ENCODE results near the gene BCS1L.

Gene BCS1L

GRCh38 chr2:218659258-218659987 lies at the start of gene BCS1L, which contains the start of gene ZNF142:
Gene BCS1L, plus strand, starts transcription at chr2:218659683. Its CDS starts 1,305 bp downstream, at chr2:218660988.
Gene ZNF142, minus strand, starts transcription at chr2:218659623. Its CDS starts 3,194 bp downstream, at chr2:218656429.
- DNase-seq (ENCODE audit: low spot score), result peak; percentile 93

GRCh38 chr2:218615868-218616315 lies 43.6 kb upstream of the BCS1L start:
- no peak for DNase-seq (ENCODE audit: low spot score)

- DNase-seq (ENCODE audit: low spot score), result no peak
These were observed 41.2 kb upstream of the BCS1L start for GRCh38 chr2:218618102-218618860.

GRCh38 chr2:218621007-218621406 lies 38.5 kb upstream of the BCS1L start:
- DNase-seq (ENCODE audit: low spot score), result no peak

GRCh38 chr2:218622606-218623365 lies 36.7 kb upstream of the BCS1L start:
- DNase-seq (ENCODE audit: low spot score), result no peak

GRCh38 chr2:218623366-218623705 lies 36.1 kb upstream of the BCS1L start:
- DNase-seq (ENCODE audit: low spot score), result no peak

- DNase-seq (ENCODE audit: low spot score), result no peak
These were observed 33.1 kb upstream of the BCS1L start for GRCh38 chr2:218626369-218626768.

- DNase-seq (ENCODE audit: low spot score), result no peak
These were observed 31.5 kb upstream of the BCS1L start for GRCh38 chr2:218627939-218628338.

GRCh38 chr2:218631837-218632236 lies 27.6 kb upstream of the BCS1L start:
- DNase-seq (ENCODE audit: low spot score), result no peak

GRCh38 chr2:218635719-218636118 lies 23.8 kb upstream of the BCS1L start:
- DNase-seq (ENCODE audit: low spot score), result no peak

- DNase-seq (ENCODE audit: low spot score), result no peak
These were observed 21.1 kb upstream of the BCS1L start for GRCh38 chr2:218638372-218638771.

GRCh38 chr2:218642121-218642656 lies 17.3 kb upstream of the BCS1L start:
- DNase-seq (ENCODE audit: low spot score), result no peak

GRCh38 chr2:218642786-218643185 lies 16.7 kb upstream of the BCS1L start:
- DNase-seq (ENCODE audit: low spot score), result no peak

- DNase-seq (ENCODE audit: low spot score), result no peak
These were observed 15.7 kb upstream of the BCS1L start for GRCh38 chr2:218643751-218644310.

GRCh38 chr2:218644721-218645120 lies 14.8 kb upstream of the BCS1L start:
- DNase-seq (ENCODE audit: low spot score), result no peak

- DNase-seq (ENCODE audit: low spot score), result no peak
These were observed 14.4 kb upstream of the BCS1L start for GRCh38 chr2:218645126-218645525.

GRCh38 chr2:218648088-218648786 lies 11.2 kb upstream of the BCS1L start:
- peak; percentile 34 for DNase-seq (ENCODE audit: low spot score)

- no peak for DNase-seq (ENCODE audit: low spot score)
These were observed 10.7 kb upstream of the BCS1L start for GRCh38 chr2:218648787-218649100.

GRCh38 chr2:218655751-218656150 lies 3.7 kb upstream of the BCS1L start:
- no peak for DNase-seq (ENCODE audit: low spot score)

GRCh38 chr2:218658671-218659257 lies 719 bp upstream of the BCS1L start:
- no peak for DNase-seq (ENCODE audit: low spot score)

- no peak for DNase-seq (ENCODE audit: low spot score)
These were observed 490 bp downstream of the BCS1L start for GRCh38 chr2:218659988-218660358.

All from putamen (tissue), 1 donor.